Peyer's patch (tissue), 4 donors: Measurements from ENCODE around the gene TCEANC2. TPM values are rescaled to one million over a fixed set of nuclear protein-coding genes. Genes with fewer than 3 reads are reported as not detected.
A peak's percentile ranks its signal among the peaks of the same experiment; 100 is the strongest.
"Not testable (repeated sequence)": the region's sequence is repeated elsewhere in the genome, so short reads cannot be mapped to it uniquely, and the experiment has no call there.

Source experiments
- DNase-seq, 3 donors: peaks; one replicate each; pipeline ENCODE4 v3.0.0-alpha.2; 2017 to 2019
- H3K27ac ChIP-seq, 4 donors: fragments of 200-600 bp; sonication (generic); one replicate each; pipeline ENCODE4 v1.5.1; 2016 to 2019
- H3K27me3 ChIP-seq, 2 donors: fragments of 200-600 bp; sonication (generic); one replicate each; pipeline ENCODE4 v1.5.1; 2019
- H3K36me3 ChIP-seq, 3 donors: fragments of 200-600 bp; sonication (generic); one replicate each; pipeline ENCODE4 v1.5.1; 2016 to 2019
- H3K4me1 ChIP-seq, 4 donors: fragments of 200-600 bp; sonication (generic); one replicate each; pipeline ENCODE4 v1.5.1; 2016 to 2019
- H3K4me3 ChIP-seq, 4 donors: fragments of 200-600 bp; sonication (generic); 1 replicate in 3 of 4; 2 replicates in 1 of 4; pipeline ENCODE4 v1.5.1; 2016 to 2019; ENCODE audit warnings: mild to moderate bottlenecking in 1 of 4
- H3K9me3 ChIP-seq, 4 donors: fragments of 200-600 bp; sonication (generic); one replicate each; pipeline ENCODE4 v1.5.1; 2016 to 2019; ENCODE audit warnings: mild to moderate bottlenecking in 1 of 4
- CTCF ChIP-seq, 6 experiments: fragments of 450-650 bp in 4 of 6; fragments of 200-600 bp in 2 of 6; sonication (generic) in 1 of 6; IDR thresholded peaks; one replicate each; pipeline ENCODE4 v1.5.1; 2017 to 2019; ENCODE audit warnings: antibody characterized with exemption in 6 of 6, mild to moderate bottlenecking in 3 of 6, moderate library complexity in 1 of 6
- POLR2A ChIP-seq, 2 donors: fragments of 450-650 bp; IDR thresholded peaks; one replicate each; pipeline ENCODE4 v1.5.1; 2017; ENCODE audit warnings: antibody characterized with exemption in 2 of 2, mild to moderate bottlenecking in 2 of 2, moderate library complexity in 2 of 2
- total RNA-seq, 4 donors: library from RNA; depleted of rRNA; stranded (reverse); fragments of >200 nt; gene quantifications; one replicate each; pipeline ENCODE4 v1.1.0, GENCODE V29; 2016

Gene TCEANC2
- total RNA-seq, 4 donors from 2014 or later: 3.0 to 6.6 (median 5.3) TPM

DNA sequence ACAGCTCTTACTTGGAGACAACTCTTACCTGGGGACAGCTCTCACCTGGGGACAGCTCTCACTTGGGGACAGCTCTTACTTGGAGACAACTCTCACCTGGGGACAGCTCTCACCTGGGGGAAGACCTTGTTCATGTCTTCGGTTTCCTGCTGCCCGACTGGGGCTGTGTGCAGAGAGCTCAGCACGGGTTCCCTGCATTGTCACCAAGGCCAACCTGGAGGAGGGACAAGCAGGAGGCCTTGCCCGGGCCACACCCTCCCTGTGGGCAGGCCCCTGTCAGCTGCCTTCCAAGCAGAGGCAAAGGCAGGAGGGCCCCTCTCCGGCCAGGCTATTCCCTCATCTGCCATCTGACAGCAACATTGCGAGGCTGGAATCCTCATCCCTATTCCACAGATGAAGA is 35.4 kb upstream of the TCEANC2 start, which contains the start of gene LDLRAD1:
Gene LDLRAD1 (minus strand): TSS at position 208 of the 400 bp plus-strand sequence. CDS start 74 bp downstream, at position 134.
- peak in 1 of 3 donors; percentile 62 for DNase-seq
- Histone ChIP-seq H3K9me3 (no peaks in the 10 kb centered on the region), H3K27ac (no peak within 1 kb of the TSS), H3K36me3 (no peaks in the 10 kb centered on the region), H3K4me1 (peaks cover 0 to 8% (median 0%) of the 10 kb centered on the region in 4 donors), H3K4me3 (no peak within 1 kb of the TSS), H3K27me3 (no peaks in the 10 kb centered on the region)
- no peak for TF ChIP-seq POLR2A (IDR thresholded peaks at IDR 0.05)
- no peak for TF ChIP-seq CTCF (IDR thresholded peaks at IDR 0.05)

DNA sequence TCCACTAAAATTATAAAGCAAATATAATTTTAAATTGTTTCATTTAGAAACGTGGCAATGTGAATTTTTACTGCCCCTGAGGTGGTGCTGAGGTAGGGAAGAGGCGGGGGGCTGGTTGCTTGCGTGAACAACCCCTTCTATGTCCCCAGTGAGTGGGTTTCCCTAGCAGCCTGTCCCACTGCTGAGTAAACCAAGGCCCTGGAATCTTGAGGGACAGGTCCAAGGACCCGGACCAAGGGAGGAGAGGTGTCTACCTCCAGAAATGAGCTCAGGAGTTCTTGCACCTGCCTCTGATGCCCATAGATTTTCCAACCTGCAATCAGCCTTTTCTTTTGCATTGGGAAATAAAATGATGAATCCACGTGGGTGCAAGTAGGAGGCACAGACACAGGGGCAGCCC is 34.8 kb upstream of the TCEANC2 start:
- Histone ChIP-seq H3K4me1 (peaks cover 0 to 8% (median 0%) of the 10 kb centered on the region in 4 donors), H3K36me3 (no peaks in the 10 kb centered on the region), H3K9me3 (no peaks in the 10 kb centered on the region), H3K4me3 (no peak overlapping the region), H3K27ac (no peak overlapping the region), H3K27me3 (no peaks in the 10 kb centered on the region)
- no peak for DNase-seq
- no peak for TF ChIP-seq POLR2A (IDR thresholded peaks at IDR 0.05)
- TF ChIP-seq CTCF (IDR thresholded peaks at IDR 0.05): no peak

DNA sequence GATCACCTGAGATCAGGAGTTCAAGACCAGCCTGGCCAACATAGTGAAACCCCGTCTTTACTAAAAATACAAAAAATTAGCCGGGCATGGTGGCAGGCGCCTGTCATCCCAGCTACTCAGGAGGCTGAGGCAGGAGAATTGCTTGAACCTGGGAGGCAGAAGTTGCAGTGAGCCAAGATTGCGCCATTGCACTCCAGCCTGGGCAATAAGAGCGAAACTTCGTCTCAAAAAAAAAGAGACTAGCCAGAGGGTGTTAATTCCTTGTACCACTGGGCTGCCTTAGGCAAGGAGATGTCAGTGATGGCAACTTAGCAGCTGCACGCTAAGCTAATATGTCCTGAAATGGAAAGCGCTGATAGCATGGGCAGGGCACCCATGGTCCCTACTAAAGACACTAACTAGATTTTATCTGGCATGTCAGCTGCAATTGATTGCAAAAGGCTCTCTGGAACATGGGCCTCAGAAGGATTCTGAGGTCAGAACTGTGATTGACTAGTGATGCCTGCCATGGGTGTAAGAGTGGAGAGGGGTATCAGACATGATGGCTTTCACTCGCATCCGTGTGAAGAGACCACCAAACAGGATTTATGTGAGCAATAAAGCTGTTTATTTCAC is 33.7 kb upstream of the TCEANC2 start:
- not testable (repeated sequence) for H3K9me3 ChIP-seq, H3K36me3 ChIP-seq, H3K27ac ChIP-seq, H3K4me3 ChIP-seq, H3K27me3 ChIP-seq, DNase-seq, H3K4me1 ChIP-seq

DNA sequence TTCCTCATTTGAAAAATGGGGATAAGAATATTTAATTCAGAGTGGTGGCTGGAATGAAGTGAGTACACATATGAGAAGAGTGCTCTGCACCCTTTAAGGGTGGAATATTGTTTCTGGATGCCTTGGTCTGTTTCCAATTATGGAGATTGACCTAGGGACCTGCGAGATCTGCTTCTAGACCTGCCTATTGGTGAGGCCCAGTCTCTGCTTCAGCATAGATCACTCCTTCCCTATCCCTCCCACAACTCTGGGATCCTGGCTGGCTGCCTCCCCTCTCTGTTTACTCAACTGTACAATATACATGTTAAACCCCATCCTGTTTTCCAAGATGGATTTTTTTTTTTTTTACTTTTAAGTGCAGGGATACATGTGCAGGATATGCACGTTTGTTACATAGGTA is 29.1 kb upstream of the TCEANC2 start:
- Histone ChIP-seq H3K9me3 (no peaks in the 10 kb centered on the region), H3K27me3 (no peaks in the 10 kb centered on the region), H3K36me3 (no peaks in the 10 kb centered on the region), H3K27ac (no peak overlapping the region), H3K4me3 (no peak overlapping the region), H3K4me1 (peaks cover 0 to 3% (median 0%) of the 10 kb centered on the region in 4 donors)
- DNase-seq: no peak
- no peak for TF ChIP-seq POLR2A (IDR thresholded peaks at IDR 0.05)
- TF ChIP-seq CTCF (IDR thresholded peaks at IDR 0.05): no peak

GRCh38 chr1:54024811-54025210 is 28.6 kb upstream of the TCEANC2 start:
- not testable (repeated sequence) for H3K27me3 ChIP-seq

DNA sequence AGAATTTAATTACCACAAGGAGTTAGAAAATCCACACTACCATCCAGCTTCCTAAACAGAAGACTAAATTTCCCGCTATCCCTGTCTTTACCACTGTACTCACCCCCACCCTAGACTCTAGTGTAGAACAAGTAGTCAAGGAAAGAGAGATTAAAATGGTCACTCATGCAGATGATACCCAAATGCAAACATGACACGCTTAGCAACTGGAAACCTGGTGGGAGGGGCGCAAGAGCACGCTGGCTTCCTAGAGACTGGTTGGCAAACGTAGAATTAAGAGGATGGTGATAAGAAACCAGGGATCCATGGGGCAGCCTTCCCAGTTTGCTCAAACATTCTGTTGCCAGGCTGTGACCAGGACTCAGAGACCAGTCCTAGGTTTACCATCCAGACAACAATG is 25.6 kb upstream of the TCEANC2 start:
- no peak for DNase-seq
- Histone ChIP-seq H3K27ac (no peak overlapping the region), H3K36me3 (peaks cover 0 to 28% (median 0%) of the 10 kb centered on the region in 3 donors), H3K4me3 (no peak overlapping the region), H3K27me3 (no peaks in the 10 kb centered on the region), H3K9me3 (no peaks in the 10 kb centered on the region), H3K4me1 (peaks cover 0 to 3% (median 0%) of the 10 kb centered on the region in 4 donors)
- TF ChIP-seq POLR2A (IDR thresholded peaks at IDR 0.05) (no peak), CTCF (IDR thresholded peaks at IDR 0.05) (no peak)

More at GRCh38 chr1:54024811-54025210, 28.6 kb upstream of the TCEANC2 start:
- H3K36me3 ChIP-seq, H3K27ac ChIP-seq, H3K9me3 ChIP-seq, H3K4me3 ChIP-seq, DNase-seq, H3K4me1 ChIP-seq: not testable (repeated sequence)
